GM23338 (cell line): ENCODE data around the gene HEXD. TPM values are rescaled to one million over a fixed set of nuclear protein-coding genes. Genes with fewer than 3 reads are reported as not detected.

Experiments
- ATAC-seq: fragments of 200-7000 bp; cut with Tn5 transposase; 3 replicates; pipeline ENCODE4 v1.9.1; 2020
- DNase-seq: peaks from one replicate; pipeline ENCODE4 v3.0.0-alpha.2; 2015; ENCODE audit warnings: low spot score
- H2AFZ ChIP-seq: fragments of 200-600 bp; sonication (generic); 2 replicates; pipeline ENCODE4 v1.8.0; 2016; ENCODE audit warnings: antibody characterized with exemption, mild to moderate bottlenecking, moderate library complexity
- H3F3A ChIP-seq: fragments of 200-600 bp; sonication (generic); replicated peaks from 2 replicates; pipeline ENCODE4 v1.8.0; 2017; ENCODE audit warnings: antibody characterized with exemption, mixed run types, low read depth
- H3K27ac ChIP-seq: fragments of 200-600 bp; sonication (generic); 2 replicates; pipeline ENCODE4 v1.6.1; 2016; ENCODE audit warnings: low read depth
- H3K27me3 ChIP-seq: fragments of 200-600 bp; sonication (generic); 2 replicates; pipeline ENCODE4 v1.8.0; 2016; ENCODE audit warnings: mild to moderate bottlenecking, mixed run types, moderate library complexity; ENCODE audit not compliant: insufficient read depth
- H3K36me3 ChIP-seq: fragments of 200-600 bp; sonication (generic); 2 replicates; pipeline ENCODE4 v1.8.0; 2016; ENCODE audit warnings: mild to moderate bottlenecking; ENCODE audit not compliant: insufficient read depth
- H3K4me1 ChIP-seq: fragments of 200-600 bp; sonication (generic); 2 replicates; pipeline ENCODE4 v1.8.0; 2016; ENCODE audit warnings: mild to moderate bottlenecking, moderate library complexity; ENCODE audit not compliant: insufficient read depth
- H3K4me2 ChIP-seq: fragments of 200-600 bp; sonication (generic); 2 replicates; pipeline ENCODE4 v1.7.1; 2017; ENCODE audit warnings: mixed run types
- H3K4me3 ChIP-seq: fragments of 200-600 bp; sonication (generic); 2 replicates; pipeline ENCODE4 v1.6.1; 2016; ENCODE audit warnings: mixed run types
- H3K79me2 ChIP-seq: fragments of 200-600 bp; sonication (generic); replicated peaks from 2 replicates; pipeline ENCODE4 v1.8.0; 2017; ENCODE audit warnings: mild to moderate bottlenecking; ENCODE audit not compliant: insufficient read depth
- H3K9me2 ChIP-seq: fragments of 200-600 bp; sonication (generic); 2 replicates; pipeline ENCODE4 v1.8.0; 2017; ENCODE audit not compliant: insufficient read depth
- H4K20me1 ChIP-seq: fragments of 200-600 bp; sonication (generic); replicated peaks from 2 replicates; pipeline ENCODE4 v1.8.0; 2017; ENCODE audit warnings: mild to moderate bottlenecking; ENCODE audit not compliant: insufficient read depth
- H3K27ac Mint-ChIP-seq: 2 replicates; pipeline ENCODE4 v1.8.0; 2020; ENCODE audit warnings: inconsistent platforms, mild to moderate bottlenecking, moderate library complexity, mixed read lengths
- H3K27me3 Mint-ChIP-seq: 3 replicates; pipeline ENCODE4 v1.8.0; 2022; ENCODE audit warnings: low read depth, mild to moderate bottlenecking, moderate library complexity, mixed read lengths, inconsistent platforms; ENCODE audit not compliant: insufficient read depth, poor library complexity
- H3K36me3 Mint-ChIP-seq: 3 replicates; pipeline ENCODE4 v1.8.0; 2021; ENCODE audit warnings: low read depth, mild to moderate bottlenecking, inconsistent platforms, moderate library complexity, mixed read lengths
- H3K4me1 Mint-ChIP-seq: 3 replicates; pipeline ENCODE4 v1.8.0; 2020; ENCODE audit warnings: mild to moderate bottlenecking, inconsistent platforms, mixed read lengths
- H3K4me3 Mint-ChIP-seq: 3 replicates; pipeline ENCODE4 v1.8.0; 2021; ENCODE audit warnings: moderate library complexity, mild to moderate bottlenecking, inconsistent platforms, mixed read lengths
- H3K9me3 Mint-ChIP-seq: 3 replicates; pipeline ENCODE4 v1.8.0; 2020; ENCODE audit warnings: moderate library complexity, mild to moderate bottlenecking, inconsistent platforms, mixed read lengths
- EZH2 ChIP-seq: fragments of 200-600 bp; sonication (generic); IDR thresholded peaks from one replicate; pipeline ENCODE4 v1.8.0; 2017; ENCODE audit warnings: antibody characterized with exemption, mild to moderate bottlenecking, low read depth; ENCODE audit not compliant: unreplicated experiment
- EZH2phosphoT487 ChIP-seq: fragments of 200-600 bp; sonication (generic); IDR thresholded peaks from one replicate; pipeline ENCODE4 v1.8.1; 2018; ENCODE audit warnings: antibody characterized with exemption; ENCODE audit not compliant: unreplicated experiment
- JUNB ChIP-seq: IDR thresholded peaks from one replicate; pipeline ENCODE4 v1.6.1; 2016; ENCODE audit warnings: antibody characterized with exemption; ENCODE audit not compliant: unreplicated experiment
- NANOG ChIP-seq: IDR thresholded peaks from 2 replicates; pipeline ENCODE4 v1.6.1; 2016; ENCODE audit warnings: antibody characterized with exemption, borderline replicate concordance
- STAT1 ChIP-seq: IDR thresholded peaks from one replicate; pipeline ENCODE4 v1.6.1; 2016; ENCODE audit warnings: antibody characterized with exemption; ENCODE audit not compliant: unreplicated experiment
- ZNF331 ChIP-seq: fragments of 250-450 bp; sonication (Bioruptor Pico); IDR thresholded peaks from 2 replicates; pipeline ENCODE4 v1.5.0; 2020; ENCODE audit warnings: low read depth, mild to moderate bottlenecking, moderate library complexity
- polyA plus RNA-seq: library from polyadenylated mRNA; unstranded; fragments of >200 nt; fragmentation: Nextera tagmentation; extraction: Ambion mirVana; gene quantifications from 2 replicates; pipeline ENCODE4 v1.2.1, GENCODE V29; 2016
- total RNA-seq: library from RNA; depleted of rRNA; stranded (reverse); fragments of >200 nt; shearing (Covaris generic); gene quantifications from 2 replicates; pipeline ENCODE4 v1.2.3, GENCODE V29; 2014
- TF ChIP-seq, protein P1 (sequence below): fragments of 250-450 bp; sonication (Bioruptor Pico); IDR thresholded peaks from 2 replicates; pipeline ENCODE4 v1.5.0; 2020; ENCODE audit warnings: mild to moderate bottlenecking, moderate library complexity
- TF ChIP-seq, protein P2 (sequence below), 2 experiments: fragments of 200-600 bp in 1 of 2; sonication (generic) in 1 of 2; conservative IDR thresholded peaks; 2 replicates each; pipeline versions ENCODE4 v1.5.1 to v1.6.1; 2016 to 2017; ENCODE audit warnings: antibody characterized with exemption in 2 of 2, low read depth in 2 of 2, mild to moderate bottlenecking in 2 of 2, moderate library complexity in 1 of 2
- TF ChIP-seq, protein P3 (sequence below): IDR thresholded peaks from one replicate; pipeline ENCODE4 v1.6.1; 2018; ENCODE audit warnings: antibody characterized with exemption; ENCODE audit not compliant: unreplicated experiment
- TF ChIP-seq, protein P4 (sequence below): IDR thresholded peaks from 2 replicates; pipeline ENCODE4 v1.6.1; 2016; ENCODE audit warnings: antibody characterized with exemption

HEXD gene
- total and polyA plus RNA-seq, 2 experiments from 2014 or later = 11.9 to 31.1 TPM

- TF ChIP-seq, protein P1, sequence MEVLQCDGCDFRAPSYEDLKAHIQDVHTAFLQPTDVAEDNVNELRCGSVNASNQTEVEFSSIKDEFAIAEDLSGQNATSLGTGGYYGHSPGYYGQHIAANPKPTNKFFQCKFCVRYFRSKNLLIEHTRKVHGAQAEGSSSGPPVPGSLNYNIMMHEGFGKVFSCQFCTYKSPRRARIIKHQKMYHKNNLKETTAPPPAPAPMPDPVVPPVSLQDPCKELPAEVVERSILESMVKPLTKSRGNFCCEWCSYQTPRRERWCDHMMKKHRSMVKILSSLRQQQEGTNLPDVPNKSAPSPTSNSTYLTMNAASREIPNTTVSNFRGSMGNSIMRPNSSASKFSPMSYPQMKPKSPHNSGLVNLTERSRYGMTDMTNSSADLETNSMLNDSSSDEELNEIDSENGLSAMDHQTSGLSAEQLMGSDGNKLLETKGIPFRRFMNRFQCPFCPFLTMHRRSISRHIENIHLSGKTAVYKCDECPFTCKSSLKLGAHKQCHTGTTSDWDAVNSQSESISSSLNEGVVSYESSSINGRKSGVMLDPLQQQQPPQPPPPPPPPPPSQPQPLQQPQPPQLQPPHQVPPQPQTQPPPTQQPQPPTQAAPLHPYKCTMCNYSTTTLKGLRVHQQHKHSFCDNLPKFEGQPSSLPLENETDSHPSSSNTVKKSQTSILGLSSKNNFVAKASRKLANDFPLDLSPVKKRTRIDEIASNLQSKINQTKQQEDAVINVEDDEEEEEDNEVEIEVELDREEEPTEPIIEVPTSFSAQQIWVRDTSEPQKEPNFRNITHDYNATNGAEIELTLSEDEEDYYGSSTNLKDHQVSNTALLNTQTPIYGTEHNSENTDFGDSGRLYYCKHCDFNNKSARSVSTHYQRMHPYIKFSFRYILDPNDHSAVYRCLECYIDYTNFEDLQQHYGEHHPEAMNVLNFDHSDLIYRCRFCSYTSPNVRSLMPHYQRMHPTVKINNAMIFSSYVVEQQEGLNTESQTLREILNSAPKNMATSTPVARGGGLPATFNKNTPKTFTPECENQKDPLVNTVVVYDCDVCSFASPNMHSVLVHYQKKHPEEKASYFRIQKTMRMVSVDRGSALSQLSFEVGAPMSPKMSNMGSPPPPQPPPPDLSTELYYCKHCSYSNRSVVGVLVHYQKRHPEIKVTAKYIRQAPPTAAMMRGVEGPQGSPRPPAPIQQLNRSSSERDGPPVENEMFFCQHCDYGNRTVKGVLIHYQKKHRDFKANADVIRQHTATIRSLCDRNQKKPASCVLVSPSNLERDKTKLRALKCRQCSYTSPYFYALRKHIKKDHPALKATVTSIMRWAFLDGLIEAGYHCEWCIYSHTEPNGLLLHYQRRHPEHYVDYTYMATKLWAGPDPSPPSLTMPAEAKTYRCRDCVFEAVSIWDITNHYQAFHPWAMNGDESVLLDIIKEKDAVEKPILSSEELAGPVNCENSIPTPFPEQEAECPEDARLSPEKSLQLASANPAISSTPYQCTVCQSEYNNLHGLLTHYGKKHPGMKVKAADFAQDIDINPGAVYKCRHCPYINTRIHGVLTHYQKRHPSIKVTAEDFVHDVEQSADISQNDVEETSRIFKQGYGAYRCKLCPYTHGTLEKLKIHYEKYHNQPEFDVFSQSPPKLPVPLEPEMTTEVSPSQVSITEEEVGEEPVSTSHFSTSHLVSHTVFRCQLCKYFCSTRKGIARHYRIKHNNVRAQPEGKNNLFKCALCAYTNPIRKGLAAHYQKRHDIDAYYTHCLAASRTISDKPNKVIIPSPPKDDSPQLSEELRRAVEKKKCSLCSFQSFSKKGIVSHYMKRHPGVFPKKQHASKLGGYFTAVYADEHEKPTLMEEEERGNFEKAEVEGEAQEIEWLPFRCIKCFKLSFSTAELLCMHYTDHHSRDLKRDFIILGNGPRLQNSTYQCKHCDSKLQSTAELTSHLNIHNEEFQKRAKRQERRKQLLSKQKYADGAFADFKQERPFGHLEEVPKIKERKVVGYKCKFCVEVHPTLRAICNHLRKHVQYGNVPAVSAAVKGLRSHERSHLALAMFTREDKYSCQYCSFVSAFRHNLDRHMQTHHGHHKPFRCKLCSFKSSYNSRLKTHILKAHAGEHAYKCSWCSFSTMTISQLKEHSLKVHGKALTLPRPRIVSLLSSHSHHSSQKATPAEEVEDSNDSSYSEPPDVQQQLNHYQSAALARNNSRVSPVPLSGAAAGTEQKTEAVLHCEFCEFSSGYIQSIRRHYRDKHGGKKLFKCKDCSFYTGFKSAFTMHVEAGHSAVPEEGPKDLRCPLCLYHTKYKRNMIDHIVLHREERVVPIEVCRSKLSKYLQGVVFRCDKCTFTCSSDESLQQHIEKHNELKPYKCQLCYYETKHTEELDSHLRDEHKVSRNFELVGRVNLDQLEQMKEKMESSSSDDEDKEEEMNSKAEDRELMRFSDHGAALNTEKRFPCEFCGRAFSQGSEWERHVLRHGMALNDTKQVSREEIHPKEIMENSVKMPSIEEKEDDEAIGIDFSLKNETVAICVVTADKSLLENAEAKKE (CRISPR knock-in tag) = no peak
- TF ChIP-seq JUNB (no peak), EZH2 (no peak), EZH2phosphoT487 (no peak), ZNF331 (CRISPR knock-in tag) (no peak)
- TF ChIP-seq, protein P2, sequence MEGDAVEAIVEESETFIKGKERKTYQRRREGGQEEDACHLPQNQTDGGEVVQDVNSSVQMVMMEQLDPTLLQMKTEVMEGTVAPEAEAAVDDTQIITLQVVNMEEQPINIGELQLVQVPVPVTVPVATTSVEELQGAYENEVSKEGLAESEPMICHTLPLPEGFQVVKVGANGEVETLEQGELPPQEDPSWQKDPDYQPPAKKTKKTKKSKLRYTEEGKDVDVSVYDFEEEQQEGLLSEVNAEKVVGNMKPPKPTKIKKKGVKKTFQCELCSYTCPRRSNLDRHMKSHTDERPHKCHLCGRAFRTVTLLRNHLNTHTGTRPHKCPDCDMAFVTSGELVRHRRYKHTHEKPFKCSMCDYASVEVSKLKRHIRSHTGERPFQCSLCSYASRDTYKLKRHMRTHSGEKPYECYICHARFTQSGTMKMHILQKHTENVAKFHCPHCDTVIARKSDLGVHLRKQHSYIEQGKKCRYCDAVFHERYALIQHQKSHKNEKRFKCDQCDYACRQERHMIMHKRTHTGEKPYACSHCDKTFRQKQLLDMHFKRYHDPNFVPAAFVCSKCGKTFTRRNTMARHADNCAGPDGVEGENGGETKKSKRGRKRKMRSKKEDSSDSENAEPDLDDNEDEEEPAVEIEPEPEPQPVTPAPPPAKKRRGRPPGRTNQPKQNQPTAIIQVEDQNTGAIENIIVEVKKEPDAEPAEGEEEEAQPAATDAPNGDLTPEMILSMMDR (conservative IDR thresholded peaks at IDR 0.05; ENCODE audit: low read depth in 2 of 2) = no peak
These were observed 28.5 kb downstream of the HEXD start (continued) for GRCh38 chr17:82446649-82447048.

DNA sequence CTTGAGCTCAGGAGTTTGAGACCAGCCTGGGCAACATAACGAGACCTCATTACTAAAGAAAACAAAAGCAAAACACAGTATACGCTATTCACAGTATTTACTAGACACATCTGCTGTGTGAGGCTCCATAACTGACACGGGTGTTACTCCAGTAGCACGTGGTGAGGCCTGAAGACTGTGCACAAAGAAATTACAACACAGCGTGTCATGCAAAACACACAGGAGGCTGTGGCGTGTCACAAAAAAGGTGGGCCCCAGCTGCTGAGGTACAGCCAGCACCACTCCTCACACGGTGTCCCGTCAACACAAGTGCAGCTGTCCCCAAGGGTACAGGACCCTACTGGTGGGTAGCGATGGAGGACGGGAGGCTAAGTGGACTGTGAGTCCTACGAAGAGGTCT, 29.7 kb downstream of the HEXD start:
- Histone ChIP-seq H3K27me3 (no peaks in the 10 kb centered on the region), H3K27ac (no peak overlapping the region), H2AFZ (no peak overlapping the region), H3F3A (peaks cover 3% of the 10 kb centered on the region; the same call in 1 of the 2 replicates), H3K4me1 (peaks cover 17% of the 10 kb centered on the region; the same call in 1 of the 2 replicates), H3K79me2 (0 out of 2 replicates have a peak, but pooled peaks cover 5% of the 10 kb centered on the region), H3K4me3 (no peak overlapping the region), H4K20me1 (no peaks in the 10 kb centered on the region; the same call in 1 of the 2 replicates), H3K9me2 (no peaks in the 10 kb centered on the region), H3K4me2 (no peak overlapping the region), H3K36me3 (no peaks in the 10 kb centered on the region)
- no peak for DNase-seq
- Mint-ChIP-seq H3K27me3 (peaks cover 13% of the 10 kb centered on the region), H3K27ac (no peak overlapping the region), H3K4me1 (peaks cover 16% of the 10 kb centered on the region), H3K36me3 (peaks cover 12% of the 10 kb centered on the region), H3K4me3 (no peak overlapping the region), H3K9me3 (peaks cover 16% of the 10 kb centered on the region)
- no peak for ATAC-seq
- TF ChIP-seq, protein P2 (conservative IDR thresholded peaks at IDR 0.05; ENCODE audit: low read depth in 2 of 2) = no peak
- TF ChIP-seq, protein P3, sequence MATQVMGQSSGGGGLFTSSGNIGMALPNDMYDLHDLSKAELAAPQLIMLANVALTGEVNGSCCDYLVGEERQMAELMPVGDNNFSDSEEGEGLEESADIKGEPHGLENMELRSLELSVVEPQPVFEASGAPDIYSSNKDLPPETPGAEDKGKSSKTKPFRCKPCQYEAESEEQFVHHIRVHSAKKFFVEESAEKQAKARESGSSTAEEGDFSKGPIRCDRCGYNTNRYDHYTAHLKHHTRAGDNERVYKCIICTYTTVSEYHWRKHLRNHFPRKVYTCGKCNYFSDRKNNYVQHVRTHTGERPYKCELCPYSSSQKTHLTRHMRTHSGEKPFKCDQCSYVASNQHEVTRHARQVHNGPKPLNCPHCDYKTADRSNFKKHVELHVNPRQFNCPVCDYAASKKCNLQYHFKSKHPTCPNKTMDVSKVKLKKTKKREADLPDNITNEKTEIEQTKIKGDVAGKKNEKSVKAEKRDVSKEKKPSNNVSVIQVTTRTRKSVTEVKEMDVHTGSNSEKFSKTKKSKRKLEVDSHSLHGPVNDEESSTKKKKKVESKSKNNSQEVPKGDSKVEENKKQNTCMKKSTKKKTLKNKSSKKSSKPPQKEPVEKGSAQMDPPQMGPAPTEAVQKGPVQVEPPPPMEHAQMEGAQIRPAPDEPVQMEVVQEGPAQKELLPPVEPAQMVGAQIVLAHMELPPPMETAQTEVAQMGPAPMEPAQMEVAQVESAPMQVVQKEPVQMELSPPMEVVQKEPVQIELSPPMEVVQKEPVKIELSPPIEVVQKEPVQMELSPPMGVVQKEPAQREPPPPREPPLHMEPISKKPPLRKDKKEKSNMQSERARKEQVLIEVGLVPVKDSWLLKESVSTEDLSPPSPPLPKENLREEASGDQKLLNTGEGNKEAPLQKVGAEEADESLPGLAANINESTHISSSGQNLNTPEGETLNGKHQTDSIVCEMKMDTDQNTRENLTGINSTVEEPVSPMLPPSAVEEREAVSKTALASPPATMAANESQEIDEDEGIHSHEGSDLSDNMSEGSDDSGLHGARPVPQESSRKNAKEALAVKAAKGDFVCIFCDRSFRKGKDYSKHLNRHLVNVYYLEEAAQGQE = no peak
- no peak for TF ChIP-seq STAT1
- TF ChIP-seq, protein P4, sequence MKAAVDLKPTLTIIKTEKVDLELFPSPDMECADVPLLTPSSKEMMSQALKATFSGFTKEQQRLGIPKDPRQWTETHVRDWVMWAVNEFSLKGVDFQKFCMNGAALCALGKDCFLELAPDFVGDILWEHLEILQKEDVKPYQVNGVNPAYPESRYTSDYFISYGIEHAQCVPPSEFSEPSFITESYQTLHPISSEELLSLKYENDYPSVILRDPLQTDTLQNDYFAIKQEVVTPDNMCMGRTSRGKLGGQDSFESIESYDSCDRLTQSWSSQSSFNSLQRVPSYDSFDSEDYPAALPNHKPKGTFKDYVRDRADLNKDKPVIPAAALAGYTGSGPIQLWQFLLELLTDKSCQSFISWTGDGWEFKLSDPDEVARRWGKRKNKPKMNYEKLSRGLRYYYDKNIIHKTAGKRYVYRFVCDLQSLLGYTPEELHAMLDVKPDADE = no peak
- no peak for TF ChIP-seq NANOG
